BLaER1 treated with 17β-estradiol and CSF1 and Interleukin-3, amounts not matched to agents 10 nM and 100 nM (cell line): Measurements from ENCODE around the gene RASSF3.

Source experiments
- H3K27ac ChIP-seq, 11 experiments: shearing (Covaris generic); formaldehyde crosslinking; 2 replicates each; pipeline ENCODE4 v1.8.1; 2022
- H3K27me3 ChIP-seq, 11 experiments: shearing (Covaris generic); formaldehyde crosslinking; 2 replicates each; pipeline ENCODE4 v1.8.1; 2022
- H3K36me3 ChIP-seq, 11 experiments: shearing (Covaris generic); formaldehyde crosslinking; 2 replicates each; pipeline ENCODE4 v1.8.1; 2022
- H3K4me1 ChIP-seq, 10 experiments: shearing (Covaris generic); formaldehyde crosslinking; 2 replicates each; pipeline ENCODE4 v1.8.1; 2022
- H3K4me2 ChIP-seq, 11 experiments: shearing (Covaris generic); formaldehyde crosslinking; 2 replicates each; pipeline ENCODE4 v1.8.1; 2022
- H3K4me3 ChIP-seq, 10 experiments: shearing (Covaris generic); formaldehyde crosslinking; 2 replicates each; pipeline ENCODE4 v1.8.1; 2022
- H3K9ac ChIP-seq, 11 experiments: shearing (Covaris generic); formaldehyde crosslinking; 2 replicates each; pipeline ENCODE4 v1.8.1; 2022
- H3K9me3 ChIP-seq, 11 experiments: shearing (Covaris generic); formaldehyde crosslinking; replicated peaks in 1 of 11; 2 replicates each; pipeline ENCODE4 v1.8.1; 2022
- H4K20me1 ChIP-seq, 11 experiments: shearing (Covaris generic); formaldehyde crosslinking; 2 replicates each; pipeline ENCODE4 v1.8.1; 2022
- Cebpa-rat ChIP-seq, 11 experiments: shearing (Covaris generic); IDR thresholded peaks; 2 replicates each; pipeline ENCODE4 v1.8.1; 2022

The RASSF3 gene

GRCh38 chr12:64610079-64610659 lies at the start of gene RASSF3:
TSS of gene RASSF3 (plus strand) at chr12:64610495. CDS start at chr12:64610633, 138 bp downstream.
- no peak for TF ChIP-seq Cebpa-rat (IDR thresholded peaks at IDR 0.05)
- Histone ChIP-seq H4K20me1 (peaks cover 9 to 36% (median 27%) of the 10 kb centered on the region in 11 experiments; a peak in 16 of 22 replicates), H3K27ac (peak within 1 kb of the TSS; percentile 84 to 100 (median 97)), H3K4me3 (peak within 1 kb of the TSS; percentile 81 to 99 (median 88)), H3K27me3 (no peaks in the 10 kb centered on the region), H3K36me3 (peaks cover 11 to 32% (median 18%) of the 10 kb centered on the region in 11 experiments; a peak in 19 of 22 replicates), H3K4me1 (peaks cover 34 to 44% (median 42%) of the 10 kb centered on the region in 10 experiments), H3K9me3 (no peaks in the 10 kb centered on the region), H3K4me2 (peak within 1 kb of the TSS; percentile 83 to 95 (median 90)), H3K9ac (peak within 1 kb of the TSS; percentile 92 to 99 (median 94))

GRCh38 chr12:64561302-64562136 lies 48.8 kb upstream of the RASSF3 start:
- no peaks in the 10 kb centered on the region for H4K20me1 ChIP-seq
- no peaks in the 10 kb centered on the region for H3K27me3 ChIP-seq
- H3K36me3 ChIP-seq, result no peaks in the 10 kb centered on the region
- H3K9ac ChIP-seq, result peak overlapping the region in 6 of 11 experiments; percentile 4 to 48 (median 29); a peak in 4 of 22 replicates
- no peaks in the 10 kb centered on the region for H3K9me3 ChIP-seq
- peak overlapping the region in 9 of 11 experiments; percentile 13 to 76 (median 59); a peak in 15 of 22 replicates for H3K27ac ChIP-seq
- TF ChIP-seq Cebpa-rat (IDR thresholded peaks at IDR 0.05), result no peak
- no peak overlapping the region for H3K4me3 ChIP-seq
- H3K4me1 ChIP-seq, result peaks cover 3 to 39% (median 26%) of the 10 kb centered on the region in 10 experiments; a peak in 19 of 20 replicates
- H3K4me2 ChIP-seq, result peak overlapping the region in 9 of 11 experiments; percentile 4 to 81 (median 56); a peak in 15 of 22 replicates

- H3K27me3 ChIP-seq, result no peaks in the 10 kb centered on the region
- peak overlapping the region in 7 of 11 experiments; percentile 22 to 65 (median 53); a peak in 12 of 22 replicates for H3K27ac ChIP-seq
- no peak overlapping the region for H3K4me3 ChIP-seq
These were observed 44.2 kb upstream of the RASSF3 start for GRCh38 chr12:64566122-64566521.

GRCh38 chr12:64566831-64567517 lies 43.3 kb upstream of the RASSF3 start:
- Histone ChIP-seq H3K9ac (peak overlapping the region in 6 of 11 experiments; percentile 3 to 40 (median 31); a peak in 6 of 22 replicates), H3K4me1 (peaks cover 14 to 39% (median 24%) of the 10 kb centered on the region in 10 experiments), H3K9me3 (no peaks in the 10 kb centered on the region), H3K4me2 (peak overlapping the region; percentile 54 to 83 (median 72)), H3K4me3 (no peak overlapping the region), H3K27me3 (no peaks in the 10 kb centered on the region), H4K20me1 (no peaks in the 10 kb centered on the region), H3K36me3 (no peaks in the 10 kb centered on the region), H3K27ac (peak overlapping the region in 9 of 11 experiments; percentile 22 to 65 (median 48); a peak in 16 of 22 replicates)
- TF ChIP-seq Cebpa-rat (IDR thresholded peaks at IDR 0.05), result peak in 4 of 11 experiments; percentile 27 to 57 (median 44); a peak in 1 of 22 replicates

More at GRCh38 chr12:64566122-64566521, 44.2 kb upstream of the RASSF3 start:
- Histone ChIP-seq H4K20me1 (no peaks in the 10 kb centered on the region), H3K36me3 (no peaks in the 10 kb centered on the region), H3K9ac (no peak overlapping the region; a peak in 1 of 22 replicates), H3K4me1 (peaks cover 14 to 44% (median 32%) of the 10 kb centered on the region in 10 experiments), H3K9me3 (no peaks in the 10 kb centered on the region), H3K4me2 (peak overlapping the region in 8 of 11 experiments; percentile 69 to 83 (median 75); a peak in 9 of 22 replicates)
- no peak for TF ChIP-seq Cebpa-rat (IDR thresholded peaks at IDR 0.05)

GRCh38 chr12:64567570-64567969 lies 42.7 kb upstream of the RASSF3 start:
- Histone ChIP-seq H3K4me3 (no peak overlapping the region), H3K9me3 (no peaks in the 10 kb centered on the region), H3K36me3 (no peaks in the 10 kb centered on the region), H3K4me2 (peak overlapping the region; percentile 54 to 83 (median 72); a peak in 21 of 22 replicates), H4K20me1 (no peaks in the 10 kb centered on the region), H3K9ac (peak overlapping the region in 4 of 11 experiments; percentile 3 to 40 (median 29); a peak in 4 of 22 replicates), H3K27ac (peak overlapping the region in 9 of 11 experiments; percentile 22 to 65 (median 48); a peak in 14 of 22 replicates), H3K4me1 (peaks cover 14 to 35% (median 23%) of the 10 kb centered on the region in 10 experiments), H3K27me3 (no peaks in the 10 kb centered on the region)
- TF ChIP-seq Cebpa-rat (IDR thresholded peaks at IDR 0.05), result no peak

GRCh38 chr12:64568298-64568697 lies 42.0 kb upstream of the RASSF3 start:
- Histone ChIP-seq H3K36me3 (no peaks in the 10 kb centered on the region), H3K4me3 (no peak overlapping the region), H3K4me2 (peak overlapping the region in 6 of 11 experiments; percentile 54 to 81 (median 70); a peak in 13 of 22 replicates), H3K27ac (peak overlapping the region in 3 of 11 experiments; percentile 25 to 48 (median 31); a peak in 5 of 22 replicates), H3K27me3 (no peaks in the 10 kb centered on the region), H3K9ac (no peak overlapping the region), H4K20me1 (no peaks in the 10 kb centered on the region), H3K4me1 (peaks cover 14 to 35% (median 23%) of the 10 kb centered on the region in 10 experiments), H3K9me3 (peaks cover 0 to 4% (median 0%) of the 10 kb centered on the region in 11 experiments; a peak in 3 of 22 replicates)
- no peak for TF ChIP-seq Cebpa-rat (IDR thresholded peaks at IDR 0.05)

- Histone ChIP-seq H3K9ac (no peak overlapping the region), H3K27me3 (no peaks in the 10 kb centered on the region), H3K4me2 (no peak overlapping the region), H4K20me1 (no peaks in the 10 kb centered on the region), H3K27ac (no peak overlapping the region), H3K9me3 (peaks cover 11 to 22% (median 16%) of the 10 kb centered on the region in 11 experiments), H3K4me1 (peaks cover 14 to 35% (median 23%) of the 10 kb centered on the region in 10 experiments), H3K36me3 (peaks cover 0 to 5% (median 0%) of the 10 kb centered on the region in 11 experiments; a peak in 2 of 22 replicates), H3K4me3 (no peak overlapping the region)
- TF ChIP-seq Cebpa-rat (IDR thresholded peaks at IDR 0.05), result no peak
These were observed 40.2 kb upstream of the RASSF3 start for GRCh38 chr12:64569923-64570691.
